H1 (cell line): Measurements from ENCODE around the gene SAMD4A. TPM values are rescaled to one million over a fixed set of nuclear protein-coding genes. Genes with fewer than 3 reads are reported as not detected.

ENCODE experiments used
- CTCF ChIA-PET: fragments of 300-600 bp; sonication (Branson Sonifier 250); formaldehyde crosslinking; loops from one replicate; lab custom pipeline; 2021; ENCODE audit not compliant: partially characterized antibody; lab: Charles Lee
- POLR2A ChIA-PET: fragments of 300-600 bp; sonication (Branson Sonifier 250); formaldehyde crosslinking; loops from one replicate; lab custom pipeline; 2021; ENCODE audit warnings: inconsistent platforms; ENCODE audit not compliant: partially characterized antibody; lab: Charles Lee
- DNase-seq, 2 experiments: peaks; one replicate each; pipeline versions ENCODE4 v3.0.0 to v3.0.0-alpha.2; 2010 to 2022; ENCODE audit warnings: low spot score in 2 of 2, low read depth in 1 of 2, mixed read lengths in 1 of 2
- FAIRE-seq: peaks from 2 replicates; lab custom pipeline; 2011; peaks lifted over from hg19 to GRCh38; lab: Jason Lieb, UNC
- H2AFZ ChIP-seq: 2 replicates; pipeline ENCODE4 v1.8.1; 2012; ENCODE audit warnings: low read length, inconsistent platforms
- H2AK5ac ChIP-seq: 2 replicates; pipeline ENCODE4 v1.6.1; 2013; ENCODE audit warnings: low read depth, low read length
- H2BK120ac ChIP-seq: replicated peaks from 2 replicates; pipeline ENCODE3; 2013; ENCODE audit warnings: low read depth, low read length, inconsistent platforms
- H2BK12ac ChIP-seq: 2 replicates; pipeline ENCODE4 v1.6.1; 2013; ENCODE audit warnings: low read depth, low read length
- H2BK15ac ChIP-seq: 2 replicates; pipeline ENCODE4 v1.6.1; 2013; ENCODE audit warnings: low read length
- H2BK20ac ChIP-seq: 2 replicates; pipeline ENCODE4 v1.6.1; 2013; ENCODE audit warnings: low read length
- H2BK5ac ChIP-seq: 2 replicates; pipeline ENCODE4 v1.6.1; 2013; ENCODE audit warnings: low read depth, low read length
- H3K14ac ChIP-seq: 2 replicates; pipeline ENCODE4 v1.6.1; 2013; ENCODE audit warnings: inconsistent platforms; ENCODE audit not compliant: insufficient read length
- H3K18ac ChIP-seq: 2 replicates; pipeline ENCODE4 v1.6.1; 2013; ENCODE audit warnings: low read length; ENCODE audit errors: extremely low read depth
- H3K23ac ChIP-seq: 2 replicates; pipeline ENCODE4 v1.6.1; 2013; ENCODE audit warnings: inconsistent platforms; ENCODE audit not compliant: insufficient read length
- H3K23me2 ChIP-seq: 2 replicates; pipeline ENCODE4 v1.6.1; 2013; ENCODE audit warnings: low read depth, low read length
- H3K27ac ChIP-seq: 2 replicates; pipeline ENCODE4 v1.6.1; 2011; ENCODE audit warnings: low read depth, low read length, inconsistent platforms
- H3K27me3 ChIP-seq, 4 experiments: replicated peaks in 1 of 4; 1 replicate in 1 of 4; 2 replicates in 3 of 4; pipeline versions ENCODE4 v1.6.1 to v1.8.1; 2011 to 2013; ENCODE audit warnings: low read length in 3 of 4, mild to moderate bottlenecking in 3 of 4, inconsistent platforms in 2 of 4, mixed read lengths in 2 of 4, moderate library complexity in 1 of 4; ENCODE audit not compliant: control insufficient read depth in 3 of 4, insufficient read depth in 3 of 4; ENCODE audit errors: extremely low read depth in 1 of 4
- H3K36me3 ChIP-seq, 4 experiments: 2 replicates each; pipeline versions ENCODE4 v1.6.1 to v1.8.1; 2011 to 2013; ENCODE audit warnings: mild to moderate bottlenecking in 4 of 4, low read length in 3 of 4, moderate library complexity in 2 of 4, control low read depth in 1 of 4, inconsistent platforms in 1 of 4; ENCODE audit not compliant: insufficient read depth in 4 of 4, control insufficient read depth in 2 of 4
- H3K4ac ChIP-seq: replicated peaks from 2 replicates; pipeline ENCODE3; 2013; ENCODE audit warnings: low read length, low read depth, mixed read lengths, inconsistent platforms; ENCODE audit not compliant: insufficient read length
- H3K4me1 ChIP-seq, 4 experiments: replicated peaks in 1 of 4; 1 replicate in 1 of 4; 2 replicates in 3 of 4; pipeline versions ENCODE4 v1.6.1 to v1.8.1; 2011 to 2013; ENCODE audit warnings: low read length in 3 of 4, inconsistent platforms in 2 of 4, mixed read lengths in 1 of 4; ENCODE audit not compliant: insufficient read depth in 4 of 4, control insufficient read depth in 3 of 4
- H3K4me2 ChIP-seq, 2 experiments: 2 replicates each; pipeline versions ENCODE4 v1.6.1 to v1.8.1; 2011 to 2013; ENCODE audit warnings: low read depth in 2 of 2, low read length in 2 of 2, control low read depth in 1 of 2, inconsistent platforms in 1 of 2, mild to moderate bottlenecking in 1 of 2; ENCODE audit not compliant: insufficient read depth in 1 of 2
- H3K4me3 ChIP-seq, 4 experiments: fragments of 200-600, 300-600 bp in 1 of 4; sonication (generic), shearing (Covaris generic), sonication (Bioruptor Twin) in 1 of 4; 2 replicates each; pipeline versions ENCODE4 v1.5.1 to v1.8.1; 2011 to 2016; ENCODE audit warnings: low read length in 4 of 4, low read depth in 3 of 4, control low read depth in 2 of 4, inconsistent platforms in 2 of 4, mild to moderate bottlenecking in 2 of 4, mixed read lengths in 1 of 4, moderate library complexity in 1 of 4; ENCODE audit not compliant: insufficient read depth in 2 of 4; ENCODE audit errors: extremely low read depth in 1 of 4
- H3K56ac ChIP-seq: replicated peaks from 2 replicates; pipeline ENCODE3; 2013; ENCODE audit warnings: low read depth, mild to moderate bottlenecking, mixed read lengths, low read length, inconsistent platforms; ENCODE audit not compliant: insufficient read length
- H3K79me1 ChIP-seq: 2 replicates; pipeline ENCODE4 v1.6.1; 2013; ENCODE audit warnings: low read depth, low read length, control low read depth
- H3K79me2 ChIP-seq, 2 experiments: 2 replicates each; pipeline versions ENCODE4 v1.6.1 to v1.8.1; 2012 to 2013; ENCODE audit warnings: low read length in 2 of 2, mild to moderate bottlenecking in 2 of 2, inconsistent platforms in 1 of 2; ENCODE audit not compliant: insufficient read depth in 2 of 2, control insufficient read depth in 1 of 2
- H3K9ac ChIP-seq, 4 experiments: replicated peaks in 1 of 4; 1 replicate in 1 of 4; 2 replicates in 3 of 4; pipeline versions ENCODE4 v1.6.1 to v1.8.1; 2011 to 2013; ENCODE audit warnings: low read depth in 3 of 4, low read length in 3 of 4, control low read depth in 2 of 4, mild to moderate bottlenecking in 2 of 4, moderate library complexity in 2 of 4, inconsistent platforms in 1 of 4; ENCODE audit errors: extremely low read depth in 1 of 4
- H3K9me3 ChIP-seq, 2 experiments: 2 replicates each; pipeline versions ENCODE4 v1.6.1 to v1.8.1; 2012 to 2013; ENCODE audit warnings: mild to moderate bottlenecking in 2 of 2, moderate library complexity in 2 of 2, control low read depth in 1 of 2, inconsistent platforms in 1 of 2, low read depth in 1 of 2, low read length in 1 of 2, mixed read lengths in 1 of 2; ENCODE audit not compliant: insufficient read depth in 2 of 2
- H4K20me1 ChIP-seq, 2 experiments: replicated peaks in 1 of 2; 2 replicates each; pipeline versions ENCODE3 to v1.8.1; 2011 to 2013; ENCODE audit warnings: inconsistent platforms in 2 of 2, low read length in 2 of 2, mild to moderate bottlenecking in 1 of 2; ENCODE audit not compliant: insufficient read depth in 2 of 2, control insufficient read depth in 1 of 2
- H4K5ac ChIP-seq: 2 replicates; pipeline ENCODE4 v1.6.1; 2013; ENCODE audit warnings: low read length, low read depth, mixed read lengths, inconsistent platforms; ENCODE audit not compliant: insufficient read length
- H4K8ac ChIP-seq: 2 replicates; pipeline ENCODE4 v1.8.0; 2013; ENCODE audit warnings: mild to moderate bottlenecking, moderate library complexity, low read length, inconsistent platforms; ENCODE audit not compliant: insufficient read depth; ENCODE audit errors: extremely low read depth
- H4K91ac ChIP-seq: replicated peaks from 2 replicates; pipeline ENCODE3; 2013; ENCODE audit warnings: low read length, mixed read lengths, inconsistent platforms; ENCODE audit not compliant: insufficient read length
- FOSL1 ChIP-seq: IDR thresholded peaks from 2 replicates; pipeline ENCODE4 v1.6.1; 2011; ENCODE audit warnings: mild to moderate bottlenecking, low read depth, low read length, moderate library complexity; ENCODE audit not compliant: insufficient read depth
- WGBS, 2 experiments: shearing (Covaris generic) in 1 of 2; methylation state at CpG; one replicate each; pipeline versions ENCODE4 v1.1.6 to v1.1.7; 2013 to 2015; ENCODE audit warnings: low lambda C conversion rate in 2 of 2, mixed read lengths in 2 of 2, inconsistent platforms in 1 of 2, low coverage in 1 of 2, missing lambda C conversion rate in 1 of 2; ENCODE audit not compliant: insufficient replicate concordance in 2 of 2, insufficient coverage in 1 of 2, insufficient read length in 1 of 2; ENCODE audit errors: extremely low coverage in 1 of 2, missing lambda C conversion rate in 1 of 2; 5-methylcytosine and 5-hydroxymethylcytosine counted together
- polyA plus RNA-seq, 7 experiments: library from polyadenylated mRNA; depleted of rRNA in 3 of 7; stranded (reverse) in 5 of 7; unstranded in 2 of 7; fragments of >200 nt in 5 of 7; fragments of 200-250 nt in 2 of 7; gene quantifications; 1 replicate in 5 of 7; 2 replicates in 1 of 7; 4 replicates in 1 of 7; pipeline versions ENCODE4 v1.2.1 to v1.2.3, GENCODE V29; 2011 to 2013; ENCODE audit warnings: missing spikeins in 2 of 7, mixed read lengths in 2 of 7
- total RNA-seq: library from RNA; stranded (reverse); fragmentation: NEBNext Ultra II Directional; extraction: Animal tissue kit (Norgen Biotek cat#: 25700); gene quantifications from 2 replicates; pipeline ENCODE4 v1.2.1, GENCODE V29; 2021

SAMD4A gene
- total and polyA plus RNA-seq, 2 of the 8 experiments (the other 6 are each of a cell fraction or from before 2014, with no cell fraction given), result 2.4 to 12.3 TPM

DNA sequence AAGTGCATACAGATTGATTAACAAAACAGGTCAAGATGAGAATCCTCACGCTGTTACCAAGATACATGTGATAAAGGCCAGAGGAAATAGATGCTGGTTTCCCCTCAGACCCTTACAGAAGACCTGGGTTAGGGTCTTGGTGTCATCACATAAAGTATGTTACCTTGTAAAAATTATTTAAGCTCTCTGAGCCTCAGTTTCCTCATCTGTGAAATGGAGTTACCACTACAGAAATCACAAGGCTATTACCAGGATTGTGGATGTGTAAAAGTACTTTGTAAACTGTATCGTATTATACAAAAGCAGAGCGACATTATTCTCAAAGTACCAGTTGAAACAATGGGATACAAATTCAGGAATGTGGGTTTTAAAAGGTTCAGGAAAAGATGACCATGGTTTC is 14.0 kb downstream of the SAMD4A start:
- no peak overlapping the region for H3K23ac ChIP-seq
- H3K36me3 ChIP-seq, result no peaks in the 10 kb centered on the region
- no peak overlapping the region for H3K4me2 ChIP-seq
- no peak overlapping the region for H2BK120ac ChIP-seq
- no peak overlapping the region for H2AK5ac ChIP-seq
- no peak overlapping the region for H2BK12ac ChIP-seq
- H4K8ac ChIP-seq, result no peak overlapping the region
- H4K91ac ChIP-seq, result no peak overlapping the region
- FAIRE-seq (no peak), DNase-seq (no peak)
- H3K4ac ChIP-seq, result no peak overlapping the region
- no peaks in the 10 kb centered on the region for H3K27me3 ChIP-seq
- peaks cover 0 to 3% of the 10 kb centered on the region in 2 experiments for H4K20me1 ChIP-seq
- H4K5ac ChIP-seq, result no peak overlapping the region
- no peak overlapping the region for H3K56ac ChIP-seq
- no peak overlapping the region for H2BK20ac ChIP-seq
- H3K9me3 ChIP-seq, result no peaks in the 10 kb centered on the region
- ChIA-PET POLR2A (no interaction called here), CTCF (interaction anchor here (1.0 to 3.7 kb wide), 4 partner anchors 8 to 110 kb away, joined by 3 to 23 read pairs (median 8); no protein-coding TSS in a partner anchor)
- no peaks in the 10 kb centered on the region for H3K23me2 ChIP-seq
- H3K18ac ChIP-seq, result no peak overlapping the region
- H3K27ac ChIP-seq, result no peak overlapping the region
- peaks cover 0 to 8% of the 10 kb centered on the region in 2 experiments; a peak in 3 of 4 replicates for H3K79me2 ChIP-seq
- 96% methylated on average over 3 of the region's 3 CpGs; no CpG with 5 or more reads in 1 of the 2 experiments for WGBS, 2 experiments
- H2AFZ ChIP-seq, result no peak overlapping the region
- no peak overlapping the region for H2BK15ac ChIP-seq
- no peaks in the 10 kb centered on the region for H3K4me1 ChIP-seq
- H3K9ac ChIP-seq, result no peak overlapping the region
- no peak overlapping the region for H3K14ac ChIP-seq
- no peaks in the 10 kb centered on the region; the same call in 1 of the 2 replicates for H3K79me1 ChIP-seq
- no peak overlapping the region for H3K4me3 ChIP-seq
- no peak overlapping the region for H2BK5ac ChIP-seq
- no peak for TF ChIP-seq FOSL1
